GM21737 (cell line): ENCODE results near the gene VASH1.

Source experiments
- ATAC-seq: cut with Tn5 transposase; IDR thresholded peaks from one replicate; pipeline ENCODE4 v1.9.1; 2021; ENCODE audit warnings: mild to moderate bottlenecking, moderate library complexity; ENCODE audit not compliant: unreplicated experiment

VASH1 gene

GRCh38 chr14:76742185-76742584, 19.1 kb upstream of the VASH1 start:
- no peak for ATAC-seq

- ATAC-seq, result no peak
Observed at GRCh38 chr14:76742966-76743365, 18.3 kb upstream of the VASH1 start.

- ATAC-seq, result no peak
Observed at GRCh38 chr14:76752744-76753143, 8.5 kb upstream of the VASH1 start.

GRCh38 chr14:76753541-76754198, 7.6 kb upstream of the VASH1 start:
- no peak for ATAC-seq

- no peak for ATAC-seq
Observed at GRCh38 chr14:76754586-76754985, 6.7 kb upstream of the VASH1 start.

GRCh38 chr14:76755610-76756370, 5.5 kb upstream of the VASH1 start:
- no peak for ATAC-seq

GRCh38 chr14:76756371-76756750, 4.9 kb upstream of the VASH1 start:
- no peak for ATAC-seq

GRCh38 chr14:76759589-76759988, 1.7 kb upstream of the VASH1 start:
- ATAC-seq, result no peak

- ATAC-seq, result no peak
Observed at GRCh38 chr14:76760331-76761135, 735 bp upstream of the VASH1 start.

GRCh38 chr14:76761960-76762410, 717 bp downstream of the VASH1 start:
- ATAC-seq, result no peak

- no peak for ATAC-seq
Observed at GRCh38 chr14:76762411-76763095, 1.3 kb downstream of the VASH1 start.

- no peak for ATAC-seq
Observed at GRCh38 chr14:76763096-76764041, 2.1 kb downstream of the VASH1 start.

- ATAC-seq, result no peak
Observed at GRCh38 chr14:76765461-76765931, 4.2 kb downstream of the VASH1 start.

- peak; percentile 96 for ATAC-seq
Observed at GRCh38 chr14:76767681-76768656, 6.7 kb downstream of the VASH1 start.

GRCh38 chr14:76768671-76769500, 7.6 kb downstream of the VASH1 start:
- ATAC-seq, result no peak

GRCh38 chr14:76769636-76770292, 8.5 kb downstream of the VASH1 start:
- ATAC-seq, result no peak
